Stimulated activated CD4-positive, alpha-beta T cell treated with anti-CD3 and anti-CD28 coated beads, Interleukin-15, amount 100 ng/mL, for 24 hours (primary cell): ENCODE data around the gene METTL2B.
"Not testable (repeated sequence)": the region's sequence is repeated elsewhere in the genome, so short reads cannot be mapped to it uniquely, and the experiment has no call there.

ENCODE experiments used
- DNase-seq: peaks from one replicate; pipeline ENCODE4 v3.0.0-alpha.2; 2020

Gene METTL2B

DNA sequence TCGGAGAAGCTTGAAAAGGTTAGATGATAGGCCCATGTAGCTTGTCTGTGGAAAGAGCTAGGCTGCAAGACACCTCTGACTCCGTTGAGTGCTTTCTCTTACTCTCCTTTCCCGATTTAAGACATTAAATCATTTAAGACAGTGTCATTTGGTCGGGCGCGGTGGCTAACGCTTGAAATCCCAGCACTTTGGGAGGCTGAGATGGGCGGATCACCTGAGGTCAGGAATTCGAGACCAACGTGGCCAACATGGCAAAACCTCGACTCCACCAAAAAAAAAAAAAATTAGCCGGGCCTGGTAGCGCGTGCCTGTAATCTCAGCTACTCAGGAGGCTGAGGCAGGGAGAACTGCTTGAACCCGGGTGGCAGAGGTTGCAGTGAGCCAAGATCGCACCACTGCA lies 52.6 kb downstream of the METTL2B start:
- DNase-seq, result not testable (repeated sequence)

DNA sequence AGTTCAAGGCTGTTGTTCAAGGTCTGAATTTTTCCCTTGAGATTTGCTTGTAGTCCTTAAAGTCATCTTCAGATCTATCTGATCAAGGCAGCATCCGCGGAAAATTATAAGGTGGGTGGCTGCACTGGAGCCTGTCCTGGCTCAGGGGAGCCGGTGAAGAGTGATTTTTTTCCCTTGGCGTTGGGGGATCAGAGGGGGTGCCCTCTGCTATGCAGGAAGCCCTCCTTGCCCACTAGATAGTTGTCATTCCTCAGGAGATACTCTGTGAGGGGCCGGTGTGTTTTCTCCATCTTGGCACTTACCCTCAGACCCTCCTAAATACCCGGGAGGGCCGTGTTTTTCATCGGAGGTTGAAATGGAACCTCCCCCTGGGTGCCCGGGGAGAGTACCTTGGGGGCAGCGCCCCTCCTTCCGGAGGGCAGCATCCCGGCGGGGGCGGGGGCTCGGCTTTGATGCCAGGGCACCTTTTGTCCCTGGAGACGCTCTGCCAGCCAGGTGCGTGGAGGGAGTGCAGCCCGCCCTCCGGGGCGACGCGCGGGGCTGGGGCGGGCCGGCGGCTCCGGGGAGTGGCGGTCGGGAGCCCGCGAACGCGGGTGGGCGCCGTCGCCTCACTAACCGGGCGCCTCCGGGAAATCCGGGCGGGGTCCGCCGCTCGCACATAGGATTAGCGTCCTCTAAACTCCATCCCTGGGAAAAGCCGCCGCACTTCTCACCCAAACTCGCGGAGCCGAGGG lies 53.7 kb downstream of the METTL2B start:
- DNase-seq, result peak; percentile 58

DNA sequence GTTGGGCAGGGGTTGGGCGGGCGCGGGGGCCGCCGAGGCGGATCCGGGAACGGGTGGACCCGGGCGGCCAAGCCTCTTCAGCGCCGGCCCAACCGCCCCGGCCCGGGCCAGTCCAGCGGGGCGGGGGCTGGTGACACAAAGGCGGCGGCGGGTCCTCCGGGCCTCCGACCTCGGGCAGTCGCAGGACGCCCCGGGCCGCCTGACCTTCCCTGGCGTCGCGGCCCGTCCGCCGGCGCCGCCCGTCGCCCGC lies 54.2 kb downstream of the METTL2B start:
- no peak for DNase-seq

DNA sequence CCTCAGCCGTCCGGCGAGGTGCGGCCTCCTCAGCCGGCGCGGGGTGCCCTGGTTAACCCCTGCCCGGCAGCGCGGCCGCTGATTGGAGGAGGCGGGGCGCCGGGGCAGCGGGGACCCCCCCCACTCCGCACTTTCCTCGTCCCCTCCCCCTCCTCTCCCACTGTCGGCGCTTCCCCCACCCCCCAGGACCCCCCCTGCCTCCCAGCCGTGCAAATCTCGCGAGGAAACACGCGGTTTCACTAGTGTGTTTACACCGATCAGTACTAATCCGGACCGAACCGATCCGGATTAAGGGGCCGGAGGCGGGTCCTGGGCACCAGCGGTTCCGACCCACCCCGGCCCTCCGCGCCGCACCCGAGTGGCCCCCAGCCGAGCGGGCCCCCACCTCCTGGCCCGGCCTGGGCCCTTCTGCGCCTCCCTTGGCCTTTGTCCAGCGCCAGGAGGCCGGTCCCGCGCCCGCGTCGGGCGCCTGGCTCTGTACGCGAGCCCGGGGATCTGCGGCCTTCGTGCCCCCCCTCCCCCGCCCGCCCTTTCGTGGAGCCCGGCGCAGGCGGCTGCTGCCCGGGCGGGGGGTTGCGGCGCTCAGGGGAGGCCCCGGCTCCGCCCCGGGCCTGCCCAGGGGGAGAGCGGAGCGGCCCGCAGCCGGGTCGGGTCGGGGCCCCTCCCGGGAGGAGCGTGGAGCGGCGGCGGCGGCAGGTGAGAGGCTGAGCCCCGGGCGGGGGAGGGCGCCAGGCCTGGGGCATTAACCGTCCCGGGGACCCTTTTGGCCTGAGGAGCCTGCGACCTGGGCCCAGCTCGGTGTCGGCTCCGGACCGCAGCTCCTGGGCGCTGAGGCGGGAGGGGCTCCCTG lies 54.8 kb downstream of the METTL2B start:
- DNase-seq, result peak; percentile 88

DNA sequence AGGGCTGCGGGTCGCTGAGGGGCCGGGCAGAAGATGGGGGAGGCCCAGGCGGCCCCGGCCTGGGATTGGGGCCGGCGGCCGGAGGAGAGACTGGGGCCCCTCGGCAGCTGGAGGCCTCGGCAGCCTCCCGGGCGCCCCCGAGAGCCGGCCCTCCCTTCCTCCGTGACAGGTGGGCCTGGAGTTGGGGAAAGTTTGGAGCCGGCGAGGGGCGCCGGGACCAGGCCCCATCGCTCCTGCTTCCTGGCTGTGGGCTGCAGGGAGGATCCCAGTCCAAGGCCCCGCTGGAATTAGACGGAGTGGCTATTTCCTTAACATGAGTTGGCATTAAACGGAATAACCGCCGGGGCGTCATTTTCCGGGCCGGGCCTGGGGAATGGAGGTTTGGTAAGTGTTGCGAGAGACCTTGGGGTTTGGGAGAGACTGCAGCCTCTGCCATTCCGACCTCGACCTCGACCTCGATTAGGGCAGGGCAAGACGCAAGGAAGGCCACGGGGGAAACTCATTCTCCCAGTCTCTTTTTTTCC lies 55.5 kb downstream of the METTL2B start:
- DNase-seq, result peak; percentile 55

DNA sequence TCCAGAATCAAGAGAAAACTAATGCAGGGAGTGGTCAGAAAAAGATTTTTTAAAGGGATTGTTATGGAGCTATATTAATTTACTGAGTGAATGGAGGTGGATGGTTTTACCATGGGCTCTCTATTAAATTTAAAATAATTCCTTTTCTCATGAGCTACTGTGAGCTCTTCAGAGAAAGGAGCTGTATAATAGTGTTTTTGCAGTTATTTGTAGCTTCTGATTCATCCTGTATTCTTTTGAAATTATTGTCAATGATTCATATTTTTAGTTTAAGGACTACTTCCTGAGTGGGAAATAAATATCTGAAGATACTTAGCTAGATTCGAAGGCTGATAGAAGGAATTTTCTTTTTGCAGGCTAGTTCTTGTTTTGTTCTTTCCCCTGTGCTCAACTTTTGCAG lies 56.4 kb downstream of the METTL2B start:
- not testable (repeated sequence) for DNase-seq

DNA sequence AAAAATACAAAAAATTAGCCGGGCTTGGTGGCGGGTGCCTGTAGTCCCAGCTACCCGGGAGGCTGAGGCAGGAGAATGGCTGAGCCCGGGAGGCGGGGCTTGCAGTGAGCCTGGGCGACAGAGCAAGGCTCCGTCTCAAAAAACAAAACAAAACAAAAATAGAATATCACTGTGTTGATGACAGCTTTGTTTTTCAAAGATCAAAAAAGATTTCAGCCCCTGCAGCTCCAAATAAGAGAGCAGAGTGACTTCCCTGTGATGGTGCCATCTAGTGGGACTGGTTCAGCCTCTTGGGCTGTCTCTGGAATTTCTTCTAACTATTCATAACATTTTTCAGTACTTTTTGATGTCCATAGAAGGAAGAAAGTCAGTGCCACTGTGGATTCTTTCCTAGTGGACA lies 60.9 kb downstream of the METTL2B start:
- not testable (repeated sequence) for DNase-seq

DNA sequence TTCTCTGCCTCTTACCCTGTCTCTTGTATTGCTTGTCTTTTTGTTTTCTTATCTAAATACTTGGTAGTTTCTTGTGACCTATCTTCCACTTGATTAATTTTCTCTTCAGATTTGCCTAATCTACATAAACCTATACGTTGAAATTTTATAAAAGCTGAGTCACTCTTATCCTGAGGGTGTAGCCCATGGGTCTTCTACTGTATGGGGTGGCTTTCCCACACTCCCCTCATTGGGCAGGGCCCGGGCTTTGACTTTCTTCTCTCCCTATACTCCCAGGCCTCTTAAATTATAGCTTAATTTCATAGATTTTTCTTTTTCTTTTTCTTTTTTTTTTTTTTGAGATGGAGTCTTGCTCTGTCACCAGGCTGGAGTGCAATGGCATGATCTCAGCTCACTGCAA lies 66.0 kb downstream of the METTL2B start:
- not testable (repeated sequence) for DNase-seq

DNA sequence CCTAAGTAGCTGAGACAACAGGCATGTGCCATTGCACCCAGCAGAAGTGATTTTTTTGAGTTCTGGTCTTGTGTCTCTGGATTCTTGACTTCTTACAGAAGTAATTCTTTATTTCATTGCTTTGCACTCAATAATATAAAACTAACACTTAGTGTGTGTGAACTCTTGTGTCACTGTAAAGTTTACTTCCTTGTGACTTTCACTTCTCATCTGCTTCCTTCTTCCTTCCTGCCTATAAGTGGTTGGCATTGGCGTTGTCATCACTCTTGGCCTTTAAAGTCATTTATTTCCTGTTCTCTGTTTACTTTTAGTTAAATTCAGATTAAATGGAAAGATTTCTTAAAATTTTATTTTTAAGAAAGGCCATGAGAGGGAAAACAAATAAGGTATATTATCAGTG lies 66.8 kb downstream of the METTL2B start:
- not testable (repeated sequence) for DNase-seq

DNA sequence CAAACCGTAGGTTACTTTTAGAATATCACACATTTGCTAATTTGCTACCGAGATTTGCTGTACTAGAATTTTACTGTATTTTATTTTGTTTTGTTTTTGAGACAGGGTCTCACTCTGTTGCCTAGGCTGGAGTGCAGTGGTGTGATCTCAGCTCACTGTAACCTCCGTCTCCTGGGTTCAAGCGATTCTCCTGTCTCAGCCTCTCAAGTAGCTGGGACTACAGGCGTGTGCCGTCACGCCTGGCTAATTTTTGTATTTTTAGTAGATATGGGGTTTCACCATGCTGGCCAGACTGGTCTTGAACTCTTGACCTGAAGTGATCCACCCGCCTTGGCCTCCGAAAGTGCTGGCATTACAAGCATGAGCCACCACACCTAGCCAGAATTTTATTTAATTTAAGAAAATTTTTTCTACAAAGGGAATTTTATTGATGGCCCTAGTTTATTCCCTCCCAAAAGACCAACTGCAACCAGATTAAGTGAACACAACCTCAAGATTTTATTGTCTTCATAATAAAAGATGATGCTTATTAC lies 69.8 kb downstream of the METTL2B start:
- DNase-seq, result not testable (repeated sequence)

DNA sequence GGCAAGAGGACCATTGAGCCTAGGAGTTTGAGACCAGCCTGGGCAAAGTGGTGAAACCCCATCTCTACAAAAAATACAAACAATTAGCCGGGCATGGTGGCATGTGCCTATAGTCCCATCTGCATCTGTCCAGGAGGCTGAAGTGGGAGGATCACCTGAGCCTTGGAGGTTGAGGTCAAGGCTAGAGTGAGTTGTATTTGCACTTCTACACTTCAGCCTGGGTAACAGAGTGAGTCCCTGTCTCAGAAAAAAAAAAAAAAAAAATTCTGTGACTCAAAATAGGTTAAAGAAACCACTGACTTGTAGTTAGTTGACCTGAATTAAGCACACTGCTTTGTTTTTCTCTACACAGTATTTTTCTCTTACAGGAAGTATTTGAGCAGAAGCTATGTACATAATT lies 74.4 kb downstream of the METTL2B start:
- DNase-seq, result no peak

DNA sequence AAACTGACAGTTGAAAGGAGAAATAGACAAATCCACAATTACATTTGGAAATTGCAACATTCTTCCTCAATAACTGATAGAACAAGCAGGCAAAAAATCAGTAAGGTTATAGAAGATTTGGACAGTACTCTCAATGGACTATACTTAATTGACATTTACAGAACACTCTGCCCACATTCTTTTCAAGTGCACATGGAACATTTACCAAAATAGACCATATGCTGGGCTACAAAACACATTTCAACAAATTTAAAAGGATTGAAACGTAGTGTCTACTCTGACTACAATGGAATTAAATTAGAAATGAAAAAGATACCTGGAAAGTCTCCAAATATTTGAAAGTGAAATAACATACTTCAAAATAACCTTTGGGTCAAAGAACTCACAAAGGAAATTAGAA lies 77.8 kb downstream of the METTL2B start:
- DNase-seq, result not testable (repeated sequence)
